SK-N-SH (cell line): Measurements from ENCODE around the gene GAS1. TPM values are rescaled to one million over a fixed set of nuclear protein-coding genes. Genes with fewer than 3 reads are reported as not detected.

Source experiments
- CTCF ChIA-PET: fragments of 300-600, 350-600 bp; formaldehyde crosslinking; extraction: SDS; loops from one replicate; lab custom pipeline; 2021; lab: Yijun Ruan, JAX
- POLR2A ChIA-PET: fragments of 350-600 bp; sonication (Branson Sonifier 250); formaldehyde crosslinking; extraction: SDS; loops from one replicate; lab custom pipeline; 2020; ENCODE audit warnings: antibody characterized with exemption, inconsistent platforms; lab: Yijun Ruan, JAX
- DNase-seq: peaks from one replicate; pipeline ENCODE4 v3.0.0; 2012
- H2AFZ ChIP-seq: fragments of 200-600 bp; sonication (generic); 2 replicates; pipeline ENCODE4 v1.8.1; 2016; ENCODE audit warnings: antibody characterized with exemption, mild to moderate bottlenecking, low read depth
- H3F3A ChIP-seq: fragments of 200-600 bp; sonication (generic); replicated peaks from 2 replicates; pipeline ENCODE3; 2016; ENCODE audit warnings: antibody characterized with exemption, mild to moderate bottlenecking; ENCODE audit not compliant: insufficient read depth
- H3K27ac ChIP-seq, 2 experiments: fragments of 200-500 bp in 1 of 2; fragments of 200-600 bp in 1 of 2; sonication (Bioruptor generic) in 1 of 2; sonication (generic), shearing (Covaris generic) in 1 of 2; 2 replicates each; pipeline versions ENCODE4 v1.5.1 to v1.6.1; 2014 to 2016; ENCODE audit warnings: low read depth in 2 of 2, inconsistent platforms in 1 of 2, low read length in 1 of 2, mild to moderate bottlenecking in 1 of 2, mixed read lengths in 1 of 2
- H3K27me3 ChIP-seq: fragments of 200-600 bp; sonication (generic), shearing (Covaris generic); 2 replicates; pipeline ENCODE4 v1.6.1; 2016; ENCODE audit warnings: mixed run types; ENCODE audit not compliant: insufficient read depth
- H3K36me3 ChIP-seq, 2 experiments: fragments of 200-500 bp in 1 of 2; fragments of 200-600 bp in 1 of 2; sonication (Bioruptor generic) in 1 of 2; sonication (generic) in 1 of 2; replicated peaks in 1 of 2; 2 replicates each; pipeline versions ENCODE3 to v1.5.1; 2014 to 2016; ENCODE audit warnings: low read length in 1 of 2, mild to moderate bottlenecking in 1 of 2; ENCODE audit not compliant: insufficient read depth in 2 of 2, control insufficient read depth in 1 of 2
- H3K4me1 ChIP-seq, 2 experiments: fragments of 200-500 bp in 1 of 2; fragments of 200-600 bp in 1 of 2; sonication (Bioruptor generic) in 1 of 2; sonication (generic), shearing (Covaris generic) in 1 of 2; 2 replicates each; pipeline versions ENCODE4 v1.5.1 to v1.6.1; 2014 to 2016; ENCODE audit warnings: low read depth in 1 of 2, low read length in 1 of 2, mixed run types in 1 of 2; ENCODE audit not compliant: insufficient read depth in 2 of 2, control insufficient read depth in 1 of 2
- H3K4me2 ChIP-seq: fragments of 200-600 bp; sonication (generic), shearing (Covaris generic); 2 replicates; pipeline ENCODE4 v1.6.1; 2017; ENCODE audit warnings: mixed run types
- H3K4me3 ChIP-seq, 2 experiments: fragments of 200-500 bp in 1 of 2; fragments of 200-600 bp in 1 of 2; sonication (Bioruptor generic) in 1 of 2; sonication (generic), shearing (Covaris generic) in 1 of 2; 2 replicates each; pipeline versions ENCODE4 v1.5.1 to v1.8.1; 2014 to 2016; ENCODE audit warnings: low read depth in 2 of 2, inconsistent platforms in 1 of 2, low read length in 1 of 2, mild to moderate bottlenecking in 1 of 2, mixed read lengths in 1 of 2, moderate library complexity in 1 of 2
- H3K79me2 ChIP-seq: fragments of 200-600 bp; sonication (generic); 2 replicates; pipeline ENCODE4 v1.8.1; 2017; ENCODE audit warnings: mild to moderate bottlenecking; ENCODE audit not compliant: insufficient read depth
- H3K9ac ChIP-seq: fragments of 200-600 bp; sonication (generic); 2 replicates; pipeline ENCODE4 v1.6.1; 2017; ENCODE audit warnings: mixed run types
- H3K9me2 ChIP-seq: fragments of 200-600 bp; sonication (generic); 2 replicates; pipeline ENCODE4 v1.6.1; 2017; ENCODE audit warnings: mixed run types
- H3K9me3 ChIP-seq: fragments of 200-600 bp; sonication (generic); 2 replicates; pipeline ENCODE4 v1.6.1; 2017; ENCODE audit warnings: mixed run types, mild to moderate bottlenecking, moderate library complexity
- H4K20me1 ChIP-seq: fragments of 200-600 bp; sonication (generic); 2 replicates; pipeline ENCODE4 v1.6.1; 2017; ENCODE audit warnings: mild to moderate bottlenecking, mixed run types; ENCODE audit not compliant: insufficient read depth
- CHD2 ChIP-seq: fragments of 150-350 bp; IDR thresholded peaks from 2 replicates; pipeline ENCODE4 v1.6.1; 2018; ENCODE audit warnings: low read length; ENCODE audit not compliant: partially characterized antibody
- FOXJ3 ChIP-seq: sonication (generic); formaldehyde crosslinking; IDR thresholded peaks from 2 replicates; pipeline ENCODE4 v1.5.1; 2020; ENCODE audit warnings: mild to moderate bottlenecking, missing genetic modification reagents
- GATA2 ChIP-seq: sonication (generic); formaldehyde crosslinking; IDR thresholded peaks from 2 replicates; pipeline ENCODE4 v1.5.0; 2020; ENCODE audit warnings: mild to moderate bottlenecking, missing genetic modification reagents
- IRF3 ChIP-seq: fragments of 150-350 bp; IDR thresholded peaks from 2 replicates; pipeline ENCODE4 v1.6.1; 2016; ENCODE audit warnings: mild to moderate bottlenecking, low read depth, low read length
- MAX ChIP-seq: IDR thresholded peaks from 2 replicates; pipeline ENCODE4 v1.4.0; 2012; ENCODE audit warnings: low read depth
- MXI1 ChIP-seq: IDR thresholded peaks from 2 replicates; pipeline ENCODE4 v1.6.1; 2012; ENCODE audit warnings: mild to moderate bottlenecking, low read depth, low read length, improper control_type of control experiment
- NFIC ChIP-seq: IDR thresholded peaks from 2 replicates; pipeline ENCODE4 v1.4.0; 2012; ENCODE audit warnings: borderline replicate concordance
- PBX3 ChIP-seq: IDR thresholded peaks from 2 replicates; pipeline ENCODE4; 2012
- POLR2AphosphoS5 ChIP-seq: IDR thresholded peaks from 2 replicates; pipeline ENCODE4 v1.6.1; 2012; ENCODE audit warnings: low read depth, low read length
- REST ChIP-seq: IDR thresholded peaks from 2 replicates; pipeline ENCODE4 v1.6.1; 2012; ENCODE audit warnings: mild to moderate bottlenecking, low read depth, low read length, moderate library complexity
- RFX5 ChIP-seq: IDR thresholded peaks from 2 replicates; pipeline ENCODE4 v1.6.1; 2012; ENCODE audit warnings: mild to moderate bottlenecking, improper control_type of control experiment, low read length
- SIN3A ChIP-seq: IDR thresholded peaks from 2 replicates; pipeline ENCODE4 v1.6.1; 2012; ENCODE audit warnings: low read depth, mild to moderate bottlenecking, low read length, moderate library complexity, borderline replicate concordance
- TAF1 ChIP-seq: IDR thresholded peaks from 2 replicates; pipeline ENCODE4 v1.6.1; 2012; ENCODE audit warnings: low read depth, mild to moderate bottlenecking, low read length, moderate library complexity, borderline replicate concordance
- TCF12 ChIP-seq: IDR thresholded peaks from 2 replicates; pipeline ENCODE4 v1.4.0; 2012
- TEAD4 ChIP-seq: IDR thresholded peaks from 2 replicates; pipeline ENCODE4 v1.4.0; 2012; ENCODE audit warnings: mild to moderate bottlenecking, borderline replicate concordance; ENCODE audit not compliant: insufficient read depth
- USF1 ChIP-seq: IDR thresholded peaks from 2 replicates; pipeline ENCODE4 v1.4.0; 2012; ENCODE audit warnings: low read depth, borderline replicate concordance
- YY1 ChIP-seq: IDR thresholded peaks from 2 replicates; pipeline ENCODE4 v1.4.0; 2012; ENCODE audit warnings: low read depth, mild to moderate bottlenecking
- WGBS: methylation state at CpG from one replicate; pipeline ENCODE4 v1.1.6; 2017; ENCODE audit warnings: low lambda C conversion rate; 5-methylcytosine and 5-hydroxymethylcytosine counted together
- polyA plus RNA-seq, 3 experiments: library from polyadenylated mRNA; depleted of rRNA; stranded (reverse); fragments of >200 nt; gene quantifications; 2 replicates each; pipeline ENCODE4 v1.2.3, GENCODE V29; 2012

Gene GAS1
- polyA plus RNA-seq, 1 of the 3 experiments (the other 2 are of a cell fraction) = 37.8 TPM

- TF ChIP-seq IRF3 (no peak), PBX3 (peak; percentile 74), MXI1 (peak; percentile 81), SIN3A (peak; percentile 91; the same call in 1 of the 2 replicates)
- TF ChIP-seq, all 33 proteins: peak for 17
Observed at GRCh38 chr9:86948074-86948929, 996 bp upstream of the GAS1 start (continued).

GRCh38 chr9:86946201-86947145 is 833 bp downstream of the GAS1 start:
- Histone ChIP-seq H3K9me2 (no peaks in the 10 kb centered on the region), H3F3A (peaks cover 10% of the 10 kb centered on the region), H3K27me3 (no peaks in the 10 kb centered on the region), H3K4me1 (peaks cover 5 to 12% of the 10 kb centered on the region in 2 experiments; a peak in 2 of 4 replicates), H3K9ac (peak overlapping the region; percentile 73), H3K4me2 (peak overlapping the region; percentile 87), H3K36me3 (peaks cover 0 to 6% of the 10 kb centered on the region in 2 experiments), H3K79me2 (peaks cover 16% of the 10 kb centered on the region), H3K9me3 (no peaks in the 10 kb centered on the region), H3K27ac (peak overlapping the region; percentile 85 to 93), H2AFZ (peak overlapping the region; percentile 89), H3K4me3 (peak overlapping the region; percentile 76 to 95), H4K20me1 (no peaks in the 10 kb centered on the region; the same call in 1 of the 2 replicates)
- POLR2A ChIA-PET = interaction anchor here (0.6 to 1.0 kb wide), 2 partner anchors 459 to 744 kb away, joined by 3 to 4 read pairs; no protein-coding TSS in a partner anchor
- WGBS = no CpG with 5 or more reads among the region's 125 CpGs
- peak; percentile 82 for DNase-seq
- CTCF ChIA-PET = interaction anchor here (0.8 to 5.3 kb wide), 11 partner anchors 14 to 478 kb away, joined by 3 to 32 read pairs (median 4); no protein-coding TSS in a partner anchor
- TF ChIP-seq IRF3 (no peak), NFIC (no peak), TAF1 (no peak; the same call in 1 of the 2 replicates), POLR2AphosphoS5 (peak; percentile 45; the same call in 1 of the 2 replicates), YY1 (no peak), MAX (0 out of 2 replicates have a peak, but pooled peaks have one; percentile 22), USF1 (no peak), TCF12 (no peak), CHD2 (peak; percentile 14), FOXJ3 (no peak), RFX5 (no peak), GATA2 (CRISPR knock-in tag) (no peak), SIN3A (0 out of 2 replicates have a peak, but pooled peaks have one; percentile 25), MXI1 (peak; percentile 44), REST (no peak), TEAD4 (no peak)
